HEK293T (cell line): ENCODE results near the gene PTGER2.

ENCODE experiments used
- ARNT ChIP-seq: fragments of 450-650 bp; IDR thresholded peaks from 2 replicates; pipeline ENCODE4 v1.6.1; 2017; ENCODE audit warnings: mild to moderate bottlenecking
- BHLHE40 ChIP-seq: fragments of 450-650 bp; IDR thresholded peaks from 2 replicates; pipeline ENCODE4 v1.6.1; 2016; ENCODE audit warnings: mild to moderate bottlenecking, moderate library complexity, borderline replicate concordance
- CTBP1 ChIP-seq: fragments of 450-650 bp; IDR thresholded peaks from 2 replicates; pipeline ENCODE4 v1.6.1; 2016; ENCODE audit warnings: borderline replicate concordance
- FOXA1 ChIP-seq: fragments of 450-650 bp; IDR thresholded peaks from 2 replicates; pipeline ENCODE4 v1.6.1; 2016; ENCODE audit warnings: mild to moderate bottlenecking
- FOXM1 ChIP-seq: fragments of 450-650 bp; IDR thresholded peaks from 2 replicates; pipeline ENCODE4 v1.6.1; 2017; ENCODE audit warnings: mild to moderate bottlenecking, borderline replicate concordance
- HDGF ChIP-seq: fragments of 450-650 bp; IDR thresholded peaks from 2 replicates; pipeline ENCODE4 v1.6.1; 2017; ENCODE audit warnings: antibody characterized with exemption, borderline replicate concordance
- NFRKB ChIP-seq: fragments of 450-650 bp; IDR thresholded peaks from 2 replicates; pipeline ENCODE4 v1.6.1; 2016; ENCODE audit warnings: mild to moderate bottlenecking, moderate library complexity
- SP1 ChIP-seq: fragments of 450-650 bp; IDR thresholded peaks from 2 replicates; pipeline ENCODE4 v1.6.1; 2017
- TARDBP ChIP-seq: fragments of 450-650 bp; IDR thresholded peaks from 2 replicates; pipeline ENCODE4 v1.6.1; 2016
- ZNF384 ChIP-seq: fragments of 450-650 bp; IDR thresholded peaks from 2 replicates; pipeline ENCODE4 v1.6.1; 2016
- TF ChIP-seq, protein P1 (sequence below): fragments of 450-650 bp; IDR thresholded peaks from 2 replicates; pipeline ENCODE4 v1.6.1; 2016

DNA sequence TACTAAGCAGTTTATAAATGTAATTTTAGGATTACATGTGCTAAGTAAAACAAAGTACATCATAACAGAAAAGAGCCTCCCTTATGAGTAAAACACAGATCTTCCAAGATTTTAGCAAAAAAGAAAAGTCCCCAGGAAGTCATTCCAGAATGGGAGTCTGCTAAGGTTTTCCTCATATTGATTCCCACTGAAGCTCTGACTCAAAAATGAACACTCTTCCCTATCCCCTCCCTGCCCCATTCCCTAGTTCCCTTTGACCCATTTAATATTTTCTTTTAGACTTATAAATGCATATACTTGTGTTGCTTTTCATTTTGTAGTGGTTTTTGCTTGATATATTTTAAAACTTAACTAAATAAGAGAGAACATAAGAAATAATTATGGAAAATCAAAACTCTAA is 40.1 kb downstream of the PTGER2 start:
- TF ChIP-seq FOXM1 (no peak), HDGF (no peak), ZNF384 (no peak), TARDBP (no peak), FOXA1 (no peak), ARNT (no peak), NFRKB (no peak), CTBP1 (no peak), SP1 (no peak), BHLHE40 (no peak)
- TF ChIP-seq, protein P1, sequence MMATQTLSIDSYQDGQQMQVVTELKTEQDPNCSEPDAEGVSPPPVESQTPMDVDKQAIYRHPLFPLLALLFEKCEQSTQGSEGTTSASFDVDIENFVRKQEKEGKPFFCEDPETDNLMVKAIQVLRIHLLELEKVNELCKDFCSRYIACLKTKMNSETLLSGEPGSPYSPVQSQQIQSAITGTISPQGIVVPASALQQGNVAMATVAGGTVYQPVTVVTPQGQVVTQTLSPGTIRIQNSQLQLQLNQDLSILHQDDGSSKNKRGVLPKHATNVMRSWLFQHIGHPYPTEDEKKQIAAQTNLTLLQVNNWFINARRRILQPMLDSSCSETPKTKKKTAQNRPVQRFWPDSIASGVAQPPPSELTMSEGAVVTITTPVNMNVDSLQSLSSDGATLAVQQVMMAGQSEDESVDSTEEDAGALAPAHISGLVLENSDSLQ = no peak
